SK-N-DZ (cell line): ENCODE measurements around the gene F7.

Source experiments
- DNase-seq: peaks from one replicate; pipeline ENCODE4 v3.0.0-alpha.2; 2015; ENCODE audit warnings: low spot score

Gene F7

DNA sequence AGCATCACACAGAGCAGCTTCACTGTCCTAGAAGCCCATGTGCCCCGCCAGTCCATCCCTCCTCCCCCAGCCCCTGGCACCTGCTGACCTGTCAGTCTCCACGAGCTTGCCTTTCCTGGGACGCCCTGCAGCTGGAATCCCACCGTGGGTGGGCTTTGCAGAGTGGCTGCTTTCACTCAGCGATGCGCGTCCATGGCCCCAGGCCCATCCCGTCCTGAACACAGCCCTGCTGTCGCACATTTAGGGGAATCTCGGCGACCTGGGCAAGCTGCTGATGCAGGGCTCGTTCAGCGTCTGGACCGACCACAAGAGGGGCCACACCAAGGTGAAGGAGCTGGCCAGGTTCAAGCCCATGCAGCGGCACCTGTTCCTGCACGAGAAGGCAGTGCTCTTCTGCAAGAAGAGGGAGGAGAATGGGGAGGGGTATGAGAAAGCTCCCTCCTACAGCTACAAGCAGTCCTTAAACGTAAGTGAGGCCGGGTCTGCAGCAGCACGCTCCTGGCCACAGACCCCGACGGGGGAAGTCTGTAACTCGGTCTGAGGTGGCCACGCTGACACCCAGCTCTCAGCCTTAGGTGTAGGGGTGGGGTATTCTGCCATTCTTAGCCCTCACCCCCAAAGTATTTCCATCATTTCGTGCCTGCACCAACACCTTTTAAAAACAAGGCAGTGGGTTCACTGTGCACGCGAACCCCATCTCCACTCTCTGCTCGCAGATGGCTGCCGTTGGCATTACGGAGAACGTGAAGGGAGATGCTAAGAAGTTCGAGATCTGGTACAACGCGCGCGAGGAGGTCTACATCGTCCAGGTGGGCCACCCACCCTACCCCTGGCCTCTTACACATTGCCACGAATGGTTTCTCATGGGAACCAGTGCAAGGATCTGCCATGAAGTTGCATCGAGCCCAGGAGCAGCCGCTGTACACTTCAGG is 18.3 kb upstream of the F7 start:
- no peak for DNase-seq

GRCh38 chr13:113087923-113088690 is 17.5 kb upstream of the F7 start:
- DNase-seq = no peak

DNA sequence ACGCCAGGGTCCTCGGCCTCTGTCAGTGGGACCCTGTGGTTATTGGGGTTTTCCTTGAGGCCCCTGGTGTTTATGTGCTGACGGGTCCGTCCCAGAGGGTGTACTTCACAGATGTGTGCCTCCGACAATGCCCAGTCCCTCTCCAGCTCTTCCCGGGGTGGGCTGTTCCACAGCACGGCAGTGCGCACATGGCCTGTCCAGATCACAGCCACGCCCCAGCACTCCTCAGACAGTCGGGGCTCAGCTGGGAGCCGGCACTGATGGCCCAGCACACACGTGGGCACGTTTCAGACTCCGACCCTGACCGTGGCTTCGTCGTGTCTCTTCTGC is 16.9 kb upstream of the F7 start:
- DNase-seq = no peak

- no peak for DNase-seq
Measured at GRCh38 chr13:113089693-113090414, 15.7 kb upstream of the F7 start.

GRCh38 chr13:113090415-113090770 is 15.2 kb upstream of the F7 start:
- no peak for DNase-seq

DNA sequence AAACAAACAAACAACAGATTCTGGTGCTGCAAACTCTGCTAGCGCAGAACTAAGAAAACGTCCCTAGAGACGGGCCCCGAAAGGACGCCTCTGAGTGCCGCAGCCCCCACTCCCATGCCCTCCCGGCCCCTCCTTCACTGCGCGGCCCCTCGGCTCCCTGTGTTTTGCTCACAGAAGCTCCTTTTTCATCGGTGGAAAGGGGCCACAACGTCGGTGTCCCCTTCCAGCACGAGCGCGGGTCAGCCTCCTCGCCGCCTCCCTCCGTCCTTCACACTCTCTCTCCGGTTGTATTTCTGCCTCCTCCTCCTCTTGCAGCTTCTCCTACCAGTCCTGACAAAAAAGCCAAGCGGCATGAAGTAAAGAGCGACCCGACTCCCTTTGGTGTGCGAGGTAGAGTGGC is 14.8 kb upstream of the F7 start:
- no peak for DNase-seq

DNA sequence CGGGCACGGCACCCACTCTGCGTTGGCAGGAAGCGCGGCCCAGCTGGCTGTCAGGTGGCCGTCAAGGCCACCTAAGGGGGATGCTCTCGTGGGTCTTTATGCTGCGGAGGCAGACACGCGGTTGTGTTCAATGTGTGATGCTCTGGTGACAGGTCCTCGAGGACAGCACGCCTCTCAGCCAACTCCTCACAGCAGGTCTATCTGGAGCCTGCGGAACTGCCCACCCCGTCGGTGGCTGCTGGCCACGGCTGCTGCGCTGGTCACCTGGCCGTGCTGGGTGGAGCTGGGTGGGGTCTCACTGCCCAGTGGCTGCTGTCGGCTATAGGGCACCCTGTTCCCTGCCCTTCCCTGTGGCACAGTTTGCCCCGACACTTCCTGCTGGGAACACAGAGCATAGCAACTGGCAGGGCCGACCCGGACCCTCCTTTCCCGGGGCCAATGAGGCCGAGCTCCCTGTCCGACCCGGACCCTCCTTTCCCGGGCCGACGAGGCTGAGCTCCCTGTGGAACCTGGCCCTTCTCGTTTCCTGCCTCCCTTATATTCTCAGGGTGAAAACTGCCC is 14.3 kb upstream of the F7 start:
- no peak for DNase-seq

DNA sequence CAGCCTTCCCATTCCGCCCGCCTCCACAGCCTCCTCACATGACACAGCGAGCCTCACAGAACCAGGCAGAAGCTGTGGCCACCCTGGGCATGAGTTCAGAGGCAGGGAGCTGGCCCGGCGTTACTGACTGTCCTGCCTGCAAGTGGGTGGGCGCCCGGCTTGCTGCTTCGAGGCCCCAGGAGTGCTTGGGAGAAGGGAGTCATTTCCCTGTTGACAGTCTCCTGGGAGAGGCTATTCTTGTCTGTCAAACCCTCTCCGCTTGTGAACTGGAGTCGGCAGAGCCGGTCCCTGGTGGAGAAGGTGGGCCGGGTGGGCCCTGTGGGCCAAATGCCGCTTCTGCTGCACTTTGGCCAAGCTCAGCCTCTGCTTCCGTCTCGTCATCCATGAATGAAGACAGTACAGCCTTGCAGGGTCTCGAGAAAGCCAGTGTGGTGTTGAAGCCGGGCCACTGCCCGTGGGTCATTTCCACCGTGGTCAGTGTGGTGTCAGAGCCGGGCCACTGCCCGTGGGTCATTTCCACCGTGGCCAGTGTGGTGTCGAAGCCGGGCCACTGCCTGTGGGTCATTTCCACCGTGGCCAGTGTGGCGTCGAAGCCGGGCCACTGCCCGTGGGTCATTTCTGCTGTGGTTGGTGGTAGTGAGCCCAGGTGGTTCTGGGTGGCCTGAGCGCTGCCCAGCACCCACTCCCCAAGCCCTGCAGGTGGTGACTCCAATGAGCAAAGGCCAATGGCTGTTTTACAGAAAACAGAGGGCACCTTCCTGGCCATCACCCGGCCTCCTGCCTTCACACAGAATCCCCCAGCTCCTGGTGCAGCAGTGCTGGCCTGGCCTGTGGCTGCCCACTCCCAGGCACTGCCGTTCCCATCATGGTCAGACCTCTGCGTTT is 13.5 kb upstream of the F7 start:
- no peak for DNase-seq

GRCh38 chr13:113092776-113093579 is 12.6 kb upstream of the F7 start:
- DNase-seq = no peak

GRCh38 chr13:113093580-113094409 is 11.8 kb upstream of the F7 start:
- DNase-seq = no peak

GRCh38 chr13:113094410-113094800 is 11.2 kb upstream of the F7 start:
- DNase-seq = no peak

GRCh38 chr13:113095146-113096051 is 10.2 kb upstream of the F7 start:
- no peak for DNase-seq

GRCh38 chr13:113096052-113096744 is 9.4 kb upstream of the F7 start:
- no peak for DNase-seq

- DNase-seq = no peak
Measured at GRCh38 chr13:113096745-113097305, 8.8 kb upstream of the F7 start.

GRCh38 chr13:113097651-113098050 is 7.9 kb upstream of the F7 start:
- DNase-seq = no peak

- DNase-seq = no peak
Measured at GRCh38 chr13:113098162-113098732, 7.3 kb upstream of the F7 start.

DNA sequence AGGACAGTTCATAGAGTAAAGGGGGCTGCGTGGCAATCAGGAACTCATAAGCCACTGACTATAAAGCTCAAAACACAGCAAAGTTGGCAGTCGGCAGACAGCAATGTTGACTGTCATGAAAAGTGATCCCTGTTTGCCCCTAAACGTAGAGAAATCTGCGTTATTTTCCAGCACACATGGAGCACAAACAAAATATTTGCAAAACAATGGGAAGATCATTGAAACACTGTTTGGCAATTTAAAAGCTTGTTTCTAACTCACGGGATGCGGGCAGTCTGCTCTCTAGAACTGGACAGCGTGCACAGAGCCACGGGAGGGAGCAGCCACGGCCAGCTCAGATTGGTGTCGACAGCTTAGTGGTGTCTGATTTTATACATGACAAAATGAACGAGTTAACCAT is 6.4 kb upstream of the F7 start:
- DNase-seq = no peak
